ENCODE results near the gene CCNB1IP1. TPM values are rescaled to one million over a fixed set of nuclear protein-coding genes. Genes with fewer than 3 reads are reported as not detected.
A peak's percentile ranks its signal among the peaks of the same experiment; 100 is the strongest.
"Not testable (repeated sequence)": the region's sequence is repeated elsewhere in the genome, so short reads cannot be mapped to it uniquely, and the experiment has no call there.

CCNB1IP1 gene
- total RNA-seq, 4 donors from 2014 or later: 30.8 to 49.7 (median 36.8) TPM

DNA sequence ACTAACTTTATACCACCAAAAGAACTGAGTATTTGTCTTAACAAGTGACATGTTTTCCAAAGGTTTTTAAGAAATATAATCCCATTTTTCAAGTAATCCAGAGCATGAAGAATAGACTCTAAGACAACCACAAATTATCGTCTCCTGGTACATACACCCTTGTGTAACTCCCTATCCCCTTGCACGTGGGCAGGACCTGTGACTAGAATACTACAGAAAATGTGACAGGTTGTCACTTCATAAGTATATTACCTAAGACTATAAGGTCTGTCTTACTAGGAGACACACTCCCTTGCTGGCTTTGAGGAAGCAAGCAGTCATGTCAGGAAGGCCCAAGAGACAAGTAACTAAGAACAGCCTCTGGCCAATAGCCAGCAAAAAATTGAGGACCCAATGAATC, 19.1 kb downstream of the CCNB1IP1 start:
- TF ChIP-seq, protein P1, sequence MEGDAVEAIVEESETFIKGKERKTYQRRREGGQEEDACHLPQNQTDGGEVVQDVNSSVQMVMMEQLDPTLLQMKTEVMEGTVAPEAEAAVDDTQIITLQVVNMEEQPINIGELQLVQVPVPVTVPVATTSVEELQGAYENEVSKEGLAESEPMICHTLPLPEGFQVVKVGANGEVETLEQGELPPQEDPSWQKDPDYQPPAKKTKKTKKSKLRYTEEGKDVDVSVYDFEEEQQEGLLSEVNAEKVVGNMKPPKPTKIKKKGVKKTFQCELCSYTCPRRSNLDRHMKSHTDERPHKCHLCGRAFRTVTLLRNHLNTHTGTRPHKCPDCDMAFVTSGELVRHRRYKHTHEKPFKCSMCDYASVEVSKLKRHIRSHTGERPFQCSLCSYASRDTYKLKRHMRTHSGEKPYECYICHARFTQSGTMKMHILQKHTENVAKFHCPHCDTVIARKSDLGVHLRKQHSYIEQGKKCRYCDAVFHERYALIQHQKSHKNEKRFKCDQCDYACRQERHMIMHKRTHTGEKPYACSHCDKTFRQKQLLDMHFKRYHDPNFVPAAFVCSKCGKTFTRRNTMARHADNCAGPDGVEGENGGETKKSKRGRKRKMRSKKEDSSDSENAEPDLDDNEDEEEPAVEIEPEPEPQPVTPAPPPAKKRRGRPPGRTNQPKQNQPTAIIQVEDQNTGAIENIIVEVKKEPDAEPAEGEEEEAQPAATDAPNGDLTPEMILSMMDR (IDR thresholded peaks at IDR 0.05): no peak
- ATAC-seq (ENCODE audit: low FRiP score): no peak
- no peak for DNase-seq (ENCODE audit: low spot score)

DNA sequence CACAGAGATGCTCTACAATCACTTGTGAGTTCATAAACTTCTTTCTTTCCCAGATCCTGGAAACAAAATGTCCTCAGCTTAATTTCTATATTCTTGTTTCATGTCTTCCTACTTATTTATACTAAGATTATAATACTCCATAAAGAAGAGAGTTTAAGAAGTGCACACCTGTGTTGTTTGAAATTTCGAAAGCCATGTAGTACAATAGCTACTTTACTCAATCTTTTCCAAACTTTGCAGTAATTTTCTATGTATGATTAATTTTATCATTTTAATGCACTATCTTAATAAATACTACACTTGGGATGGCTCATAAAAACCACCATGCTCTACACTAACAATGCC, 27.0 kb downstream of the CCNB1IP1 start:
- DNase-seq (ENCODE audit: low spot score) (no peak), ATAC-seq (ENCODE audit: low FRiP score) (no peak)
- TF ChIP-seq, protein P1 (IDR thresholded peaks at IDR 0.05): no peak

DNA sequence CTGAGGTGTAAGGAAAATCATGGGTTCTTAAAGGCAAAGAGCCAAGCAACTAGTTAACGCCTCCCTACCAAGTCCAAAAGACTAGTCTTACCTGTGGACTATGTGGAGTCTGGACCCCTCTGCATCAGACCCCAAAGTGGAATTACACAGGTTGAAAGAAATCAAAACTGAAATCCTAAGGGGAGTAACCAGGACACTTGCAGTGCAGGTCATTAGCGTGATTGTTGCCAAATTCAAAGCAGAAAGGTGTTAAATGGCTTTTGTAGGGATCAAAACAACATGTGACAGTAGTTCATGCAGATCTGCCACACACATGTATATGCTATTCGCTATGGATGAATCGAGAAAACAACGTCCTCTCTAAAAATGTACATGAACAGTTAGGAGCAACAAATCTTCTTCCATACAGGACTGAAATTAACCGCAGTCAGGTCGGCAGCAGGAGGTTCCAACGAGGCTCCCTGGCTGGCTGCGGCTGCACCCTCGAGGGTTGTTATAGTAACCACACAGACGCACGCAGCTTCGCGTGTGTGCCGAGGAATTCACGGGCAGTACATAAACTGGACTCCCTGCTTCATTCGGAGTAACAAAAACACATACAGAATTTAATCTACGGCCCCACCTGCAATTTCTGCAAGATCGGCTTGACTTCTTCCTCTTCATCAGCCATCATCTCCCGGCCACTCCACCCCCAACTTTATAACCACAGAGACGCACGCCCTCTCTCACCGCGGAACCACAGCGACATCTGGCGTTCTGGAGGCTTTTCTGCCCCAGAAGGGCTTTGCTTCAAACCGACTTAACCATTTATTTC, 27.6 kb downstream of the CCNB1IP1 start, which contains the start of gene TTC5:
TTC5 (minus strand) TSS at position 687 of the 814 bp plus-strand sequence; CDS start at position 673, 14 bp downstream.
- peak; percentile 56 for DNase-seq (ENCODE audit: low spot score)
- TF ChIP-seq, protein P1 (IDR thresholded peaks at IDR 0.05): no peak
- ATAC-seq (ENCODE audit: low FRiP score): peak; percentile 97

DNA sequence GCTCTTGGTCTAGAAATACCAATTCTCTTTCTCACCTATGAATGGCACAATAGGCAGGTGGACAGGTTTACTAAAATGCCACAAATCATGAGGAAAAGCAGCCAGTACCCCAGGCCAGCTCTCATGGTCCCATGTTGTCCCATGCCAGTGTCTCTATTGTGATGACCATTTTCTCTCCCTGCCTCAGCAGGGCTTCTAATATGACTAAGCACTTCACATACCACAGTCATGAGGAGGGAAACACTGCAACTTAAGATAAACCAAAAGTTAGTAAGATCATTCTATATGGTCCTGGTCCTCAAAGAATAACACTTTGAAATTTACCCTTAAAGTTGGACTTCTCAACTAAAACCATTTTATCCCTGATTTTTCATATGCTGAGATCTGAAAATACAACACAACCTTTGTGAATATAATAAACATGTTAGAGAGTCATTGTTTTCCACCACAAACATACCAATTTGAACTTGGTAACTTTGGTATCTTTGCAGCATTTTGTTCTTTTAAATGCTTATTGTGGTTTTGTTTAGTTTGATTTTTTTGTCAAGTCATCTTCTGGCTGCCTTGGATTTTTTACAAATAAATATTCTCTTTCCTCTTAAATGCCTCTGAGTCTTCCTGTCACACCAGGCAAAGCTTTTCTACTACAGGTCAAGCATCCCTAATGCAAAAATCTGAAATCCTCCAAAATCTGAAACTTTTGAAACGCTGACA, 30.9 kb downstream of the CCNB1IP1 start:
- TF ChIP-seq, protein P1 (IDR thresholded peaks at IDR 0.05): no peak
- ATAC-seq (ENCODE audit: low FRiP score): no peak
- no peak for DNase-seq (ENCODE audit: low spot score)

DNA sequence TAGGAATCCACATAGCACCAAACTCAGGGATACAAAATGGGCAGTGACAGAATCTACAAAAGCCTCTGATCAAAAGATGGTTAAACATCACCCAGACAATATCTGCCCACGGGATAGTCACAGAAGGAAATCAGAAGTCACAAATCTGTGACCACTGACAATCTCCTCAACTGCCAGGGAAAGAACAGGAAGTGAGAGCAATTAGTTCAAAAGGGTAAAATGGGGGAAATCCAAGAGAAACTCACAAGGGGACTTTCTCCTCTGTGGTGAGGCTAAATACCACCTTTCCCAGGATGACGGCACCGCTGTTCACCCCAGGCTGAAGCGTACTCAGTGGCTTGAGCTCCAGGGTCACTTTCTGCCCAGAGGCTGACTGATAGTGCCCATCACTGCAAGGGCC, 38.0 kb downstream of the CCNB1IP1 start:
- DNase-seq (ENCODE audit: low spot score) (no peak), ATAC-seq (ENCODE audit: low FRiP score) (no peak)
- TF ChIP-seq, protein P1 (IDR thresholded peaks at IDR 0.05): no peak

DNA sequence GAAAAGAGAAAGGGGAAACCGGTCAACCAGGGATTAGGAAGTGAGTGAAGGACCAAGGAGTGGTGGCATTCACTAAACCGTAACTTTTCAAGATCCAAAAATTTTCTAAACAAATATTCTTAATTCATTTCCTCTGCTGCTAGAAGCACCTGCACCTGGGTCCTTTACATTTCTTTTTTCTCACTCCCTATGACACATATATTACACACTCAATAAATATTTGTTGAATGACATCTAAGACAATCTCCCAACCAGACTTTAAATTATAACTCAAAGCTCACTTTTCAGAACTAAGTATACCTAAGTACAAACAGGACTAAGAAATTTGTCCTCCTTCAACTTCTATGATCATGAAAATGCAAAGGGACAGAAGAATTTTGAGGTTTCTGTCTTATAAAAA, 38.4 kb downstream of the CCNB1IP1 start:
- TF ChIP-seq, protein P1 (IDR thresholded peaks at IDR 0.05): no peak
- ATAC-seq (ENCODE audit: low FRiP score) (no peak), DNase-seq (ENCODE audit: low spot score) (no peak)

DNA sequence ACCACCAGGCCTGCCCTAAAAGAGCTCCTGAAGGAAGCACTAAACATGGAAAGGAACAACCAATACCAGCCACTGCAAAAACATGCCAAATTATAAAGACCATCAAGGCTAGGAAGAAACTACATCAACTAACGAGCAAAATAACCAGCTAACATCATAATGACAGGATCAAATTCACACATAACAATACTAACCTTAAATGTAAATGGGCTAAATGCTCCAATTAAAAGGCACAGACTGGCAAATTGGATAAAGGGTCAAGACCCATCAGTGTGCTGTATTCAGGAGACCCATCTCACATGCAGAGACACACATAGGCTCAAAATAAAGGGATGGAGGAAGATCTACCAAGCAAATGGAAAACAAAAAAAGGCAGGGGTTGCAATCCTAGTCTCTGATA, 51.1 kb downstream of the CCNB1IP1 start:
- ATAC-seq (ENCODE audit: low FRiP score); DNase-seq (ENCODE audit: low spot score): not testable (repeated sequence)

DNA sequence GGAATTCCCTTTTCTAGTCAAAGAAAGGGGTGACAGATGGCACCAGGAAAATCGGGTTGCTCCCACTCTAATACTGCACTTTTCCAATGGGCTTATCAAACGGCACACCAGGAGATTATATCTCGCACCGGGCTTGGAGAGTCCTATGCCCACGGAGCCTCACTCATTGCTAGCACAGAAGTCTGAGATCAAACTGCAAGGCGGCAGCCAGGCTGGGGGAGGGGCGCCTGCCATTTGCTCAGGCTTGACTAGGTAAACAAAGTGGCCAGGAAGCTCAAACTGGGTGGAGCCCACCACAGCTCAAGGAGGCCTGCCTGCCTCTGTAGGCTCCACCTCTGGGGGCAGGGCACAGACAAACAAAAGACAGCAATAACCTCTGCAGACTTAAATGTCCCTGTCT, 52.8 kb downstream of the CCNB1IP1 start:
- ATAC-seq (ENCODE audit: low FRiP score); DNase-seq (ENCODE audit: low spot score): not testable (repeated sequence)
